ENCODE measurements around the gene ADAM12.

ADAM12 gene

DNA sequence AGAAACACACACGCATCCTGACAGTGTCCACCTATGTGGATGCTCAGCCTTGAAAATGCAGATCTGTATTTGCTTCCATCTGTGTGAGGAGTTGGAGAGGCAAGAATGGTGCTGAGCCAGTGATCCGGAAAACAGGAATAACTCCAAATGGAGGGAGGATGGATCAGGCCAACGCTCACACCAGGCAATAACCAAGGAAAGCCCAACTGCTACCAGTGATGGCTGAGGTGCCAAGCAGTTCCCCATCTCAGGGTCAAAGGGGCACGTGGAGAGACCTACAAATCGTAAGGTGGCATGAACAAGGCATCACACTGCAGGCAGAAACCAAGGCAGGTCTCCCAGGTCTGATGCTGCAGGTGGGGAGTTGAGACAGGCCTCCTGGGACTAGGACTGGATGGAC lies 153.6 kb downstream of the ADAM12 start:
- DNase-seq (ENCODE audit: low spot score) = no peak

DNA sequence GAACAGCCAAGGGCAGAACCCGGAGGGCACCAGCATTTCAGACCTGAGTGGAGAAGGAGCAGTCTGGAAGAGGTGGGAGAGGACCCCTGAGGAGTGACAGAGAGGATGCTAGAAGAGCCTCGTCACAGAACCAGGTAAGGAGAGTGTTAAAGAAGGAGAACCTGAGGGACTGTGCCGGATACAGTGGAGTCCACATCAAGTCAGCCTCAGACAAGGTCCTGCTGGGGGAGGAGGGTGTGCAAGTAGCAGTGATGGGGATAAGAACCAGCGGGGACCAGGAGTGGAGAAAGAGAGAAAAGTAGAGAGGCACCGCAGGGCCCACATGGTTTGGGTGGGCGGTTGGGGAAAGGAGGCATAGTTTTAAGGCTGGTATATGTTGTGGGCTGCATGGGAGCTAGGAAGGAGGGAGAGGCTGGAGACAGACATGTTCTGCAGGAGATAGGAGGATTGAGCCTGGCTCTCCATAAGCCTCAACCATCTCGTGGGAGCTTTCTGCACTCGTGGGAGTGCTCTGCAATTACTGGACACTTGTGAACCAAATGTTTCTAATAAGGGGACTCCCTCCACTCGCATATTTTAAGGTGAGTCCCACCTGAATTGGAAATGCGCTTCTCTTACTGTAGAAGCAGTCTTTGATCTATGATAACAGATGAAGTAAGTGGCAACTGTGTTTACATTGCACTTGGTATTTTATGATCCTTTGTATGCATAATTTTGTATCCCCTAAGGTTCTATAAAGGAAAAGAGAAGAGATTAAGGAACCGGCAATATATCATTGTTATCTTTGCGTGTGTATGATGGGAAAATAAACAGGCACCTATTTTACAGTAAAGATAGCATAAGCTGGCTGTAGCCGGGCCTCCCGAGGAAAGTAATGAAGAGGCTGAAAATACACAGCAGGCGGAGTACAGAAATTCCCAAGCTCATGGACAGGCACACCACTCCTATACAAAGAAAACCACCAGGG lies 154.8 kb downstream of the ADAM12 start:
- DNase-seq (ENCODE audit: low spot score) = no peak

GRCh38 chr10:126230587-126230986 lies 157.7 kb downstream of the ADAM12 start:
- no peak for DNase-seq (ENCODE audit: low spot score)

DNA sequence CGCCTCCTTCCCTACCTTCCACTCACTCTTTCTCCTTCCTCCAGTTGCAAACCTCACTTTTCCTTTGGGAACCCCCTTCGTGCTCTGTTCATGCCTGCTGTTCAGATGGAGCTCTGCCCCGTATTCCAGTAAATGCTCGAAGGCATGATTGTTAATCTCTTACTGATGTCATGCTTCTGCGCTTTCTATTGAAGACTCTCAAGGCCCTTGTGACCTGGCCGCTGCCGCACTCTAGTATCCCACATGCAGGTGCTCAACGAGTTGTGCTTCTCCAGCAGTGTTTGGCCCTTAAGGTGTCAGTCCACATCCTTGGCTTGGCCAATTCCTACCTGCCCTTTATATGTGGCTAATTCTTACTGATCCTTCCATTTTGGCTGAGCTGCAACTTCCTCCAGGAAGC lies 158.6 kb downstream of the ADAM12 start:
- DNase-seq (ENCODE audit: low spot score) = no peak

DNA sequence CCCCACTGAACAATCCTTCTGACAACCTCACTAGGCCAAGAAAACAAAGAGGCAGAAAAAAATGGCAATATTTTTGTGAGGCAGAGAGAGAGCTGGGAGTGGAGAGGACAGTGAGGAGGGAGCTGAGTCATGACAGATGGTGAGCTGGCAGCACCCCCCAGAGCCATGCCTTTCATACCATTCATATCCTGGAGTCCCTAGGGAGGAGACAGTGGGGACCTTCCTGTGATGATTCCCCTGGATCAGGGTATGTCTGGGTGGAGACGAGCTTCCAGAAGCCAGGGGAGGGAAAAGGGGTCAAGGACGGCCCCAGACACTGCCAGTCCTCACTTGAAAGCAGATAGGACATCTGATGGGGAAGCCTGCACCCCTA lies 160.5 kb downstream of the ADAM12 start:
- peak; percentile 61 for DNase-seq (ENCODE audit: low spot score)

DNA sequence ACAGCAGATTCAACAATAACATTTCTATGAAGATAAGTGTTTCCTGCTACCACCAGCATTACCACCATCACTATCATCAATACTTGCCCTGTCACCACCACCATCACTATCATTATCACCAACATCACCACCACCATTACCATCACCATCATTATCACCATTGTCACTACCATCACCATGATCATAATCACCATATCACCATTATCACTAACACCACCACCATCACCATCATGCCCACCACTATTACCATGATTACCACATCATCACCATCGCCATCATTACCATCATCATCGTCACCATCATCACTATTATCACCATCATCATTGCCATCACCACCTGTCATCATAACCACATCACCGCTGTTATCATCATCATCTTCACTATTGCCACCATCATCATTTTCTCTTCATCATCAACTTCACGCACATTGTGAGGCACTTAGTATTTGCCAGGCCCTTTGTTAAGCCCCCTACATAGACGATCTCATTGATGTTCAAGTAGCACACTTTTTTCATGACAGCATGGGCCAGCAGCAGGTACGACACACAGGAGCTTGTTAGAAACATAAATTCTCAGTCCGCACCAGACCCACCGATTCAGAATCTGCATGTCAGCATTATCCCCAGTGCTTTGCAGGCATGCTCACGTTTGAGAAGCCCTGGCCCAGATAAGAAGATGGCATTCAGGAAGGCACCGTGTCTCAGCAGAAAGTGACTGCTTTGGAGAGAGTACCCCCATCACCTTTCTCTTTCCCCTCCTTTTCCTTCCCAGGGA lies 161.1 kb downstream of the ADAM12 start:
- no peak for DNase-seq (ENCODE audit: low spot score)

DNA sequence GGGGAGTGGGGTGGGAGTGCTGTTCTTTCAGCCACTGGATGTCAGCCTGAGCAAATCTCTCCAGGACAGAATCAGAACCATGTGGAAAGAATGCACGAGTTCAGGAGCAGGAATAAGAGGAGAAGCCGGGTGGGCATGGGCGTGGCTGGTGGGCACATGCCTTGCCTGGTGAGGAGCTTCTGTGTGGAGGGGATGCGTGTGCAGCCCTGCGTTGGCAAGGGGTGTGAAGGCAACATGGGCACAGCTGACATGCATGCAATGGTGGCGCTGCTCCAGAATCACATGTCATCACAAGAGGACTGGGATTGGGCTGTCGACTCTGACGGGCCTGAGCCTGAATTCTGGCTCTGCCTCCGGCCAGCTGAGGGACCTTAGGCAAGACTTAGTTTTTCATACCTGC lies 162.1 kb downstream of the ADAM12 start:
- DNase-seq (ENCODE audit: low spot score) = no peak

GRCh38 chr10:126225672-126226008 lies 162.6 kb downstream of the ADAM12 start:
- DNase-seq (ENCODE audit: low spot score) = no peak

- DNase-seq (ENCODE audit: low spot score) = no peak
Observed at GRCh38 chr10:126224967-126225671, 163.2 kb downstream of the ADAM12 start.

GRCh38 chr10:126223512-126224067 lies 164.7 kb downstream of the ADAM12 start:
- DNase-seq (ENCODE audit: low spot score) = no peak

DNA sequence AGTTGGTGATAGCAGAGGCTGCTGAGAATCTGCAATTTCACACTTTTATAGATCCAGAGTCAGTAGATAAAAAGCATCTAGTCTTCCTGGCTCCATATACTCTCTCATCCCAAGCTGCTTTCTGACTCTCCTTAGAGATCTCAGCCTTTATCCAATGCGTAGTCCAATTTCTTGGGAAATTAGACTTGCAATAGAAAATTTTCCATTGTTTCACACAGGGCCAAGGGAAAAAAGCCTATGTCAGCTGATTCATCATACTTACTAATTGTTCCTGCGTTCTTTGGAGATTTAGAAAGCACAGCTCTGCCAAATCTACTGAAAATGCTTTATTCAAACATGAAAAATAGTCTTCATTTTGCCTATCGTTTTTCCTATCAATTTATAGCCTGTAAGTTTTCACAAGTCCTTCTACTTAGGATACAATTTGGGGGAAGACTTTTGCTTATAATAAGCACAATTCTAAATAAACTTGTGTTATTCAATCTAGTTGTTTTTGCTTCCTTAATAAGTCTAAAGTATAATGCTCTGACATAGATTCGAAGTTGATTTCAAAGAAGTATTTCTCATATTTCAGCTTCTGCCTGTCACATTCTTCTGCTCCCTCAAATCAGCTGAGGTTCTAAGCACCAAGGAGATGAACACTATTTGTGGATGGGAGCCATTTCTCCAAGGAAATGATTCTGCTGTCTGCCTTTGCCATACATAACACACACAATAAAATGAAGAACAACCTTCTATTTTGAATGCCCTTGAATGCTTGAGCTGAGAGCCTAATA lies 165.4 kb downstream of the ADAM12 start:
- no peak for DNase-seq (ENCODE audit: low spot score)

DNA sequence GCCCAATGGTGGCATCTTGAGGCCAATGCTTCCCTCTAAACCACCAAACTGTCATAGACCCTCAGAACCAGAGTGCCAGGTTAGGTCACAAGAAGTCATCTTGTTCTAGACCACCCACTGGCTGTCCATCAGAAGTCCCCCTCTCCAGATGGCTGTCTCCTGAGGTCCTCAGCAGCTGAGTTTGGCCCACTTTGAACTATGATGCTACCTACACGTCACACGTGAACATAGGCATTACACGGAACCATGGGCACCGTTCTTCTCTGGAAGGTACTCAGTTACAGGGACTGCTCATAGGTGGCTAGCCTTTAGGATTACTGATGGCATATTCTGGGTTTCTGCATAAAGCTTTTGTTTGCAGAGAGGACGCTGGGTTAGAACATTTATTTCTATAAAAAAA lies 166.4 kb downstream of the ADAM12 start:
- DNase-seq (ENCODE audit: low spot score) = no peak

DNA sequence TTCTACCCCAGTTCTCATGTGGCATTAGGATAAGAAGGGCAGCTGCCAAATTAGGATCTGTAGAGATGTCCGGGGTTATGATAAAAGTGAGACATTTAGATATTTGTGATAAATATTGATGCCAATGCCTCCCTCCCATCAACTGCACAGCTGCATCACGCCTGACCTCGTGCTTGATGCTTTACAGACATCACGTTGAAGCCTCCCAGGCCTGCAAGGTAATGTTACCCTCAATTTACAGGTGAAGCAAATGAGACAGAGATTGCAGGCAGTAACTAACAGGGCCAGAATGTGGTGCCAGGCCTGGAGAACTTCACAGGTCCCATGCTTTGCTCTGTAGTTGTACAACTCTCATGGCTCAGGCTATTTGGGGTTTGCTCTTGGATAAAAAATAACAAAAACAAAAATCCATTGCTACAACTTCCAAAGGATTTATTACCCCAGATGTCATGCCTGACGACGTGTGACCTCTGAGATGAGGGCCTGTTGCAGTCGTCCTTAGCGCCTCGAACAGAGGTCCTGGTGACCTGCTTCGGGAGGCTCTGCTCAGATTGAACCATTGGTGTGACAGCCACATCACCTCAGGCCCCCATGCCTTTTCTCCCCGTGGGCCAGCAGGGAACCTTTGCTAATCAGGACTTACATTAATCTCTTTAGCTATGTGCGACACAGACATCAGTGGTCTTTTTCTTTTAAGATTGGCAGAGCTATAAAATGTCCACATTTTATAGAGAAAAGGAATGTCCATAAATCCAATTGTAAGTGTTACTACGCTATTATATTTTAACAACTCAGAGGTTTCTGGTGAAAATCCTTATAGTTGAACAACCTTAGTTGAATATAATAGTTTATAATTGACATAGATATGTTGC lies 169.3 kb downstream of the ADAM12 start:
- no peak for DNase-seq (ENCODE audit: low spot score)

DNA sequence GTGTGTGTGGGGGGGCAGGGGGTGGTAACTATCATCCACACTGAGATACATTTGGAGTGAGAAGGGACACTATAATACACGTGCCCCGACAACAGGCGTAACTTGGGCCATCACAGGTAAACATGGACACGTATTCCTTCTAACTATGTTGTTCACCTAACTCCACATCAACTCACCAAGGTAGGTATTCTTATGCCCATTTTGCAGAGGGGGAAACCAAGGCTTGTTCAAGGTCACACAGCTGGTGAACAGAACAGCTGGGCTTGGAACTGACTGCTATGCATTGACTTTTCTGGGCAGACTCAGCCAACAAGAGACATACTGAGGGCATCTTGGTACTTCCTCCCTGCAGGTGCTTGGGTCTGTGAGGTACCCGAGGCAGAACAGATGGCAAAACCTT lies 170.1 kb downstream of the ADAM12 start:
- DNase-seq (ENCODE audit: low spot score) = no peak

DNA sequence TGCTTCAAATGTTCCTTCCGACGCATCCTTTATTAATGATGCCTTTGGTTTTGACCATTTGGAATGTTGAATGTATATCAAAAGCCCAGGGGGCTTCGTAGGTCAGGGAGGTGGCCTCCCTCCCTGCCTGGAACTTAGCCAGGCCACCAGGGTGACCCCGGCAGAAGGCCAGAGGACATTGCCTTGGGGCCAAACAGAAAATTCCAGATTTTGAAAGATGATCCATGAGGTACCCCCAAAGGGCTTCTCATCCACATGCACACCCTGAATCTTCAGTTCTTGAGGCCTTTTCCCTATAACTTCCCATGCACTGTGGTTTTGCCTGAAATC lies 171.7 kb downstream of the ADAM12 start:
- no peak for DNase-seq (ENCODE audit: low spot score)

DNA sequence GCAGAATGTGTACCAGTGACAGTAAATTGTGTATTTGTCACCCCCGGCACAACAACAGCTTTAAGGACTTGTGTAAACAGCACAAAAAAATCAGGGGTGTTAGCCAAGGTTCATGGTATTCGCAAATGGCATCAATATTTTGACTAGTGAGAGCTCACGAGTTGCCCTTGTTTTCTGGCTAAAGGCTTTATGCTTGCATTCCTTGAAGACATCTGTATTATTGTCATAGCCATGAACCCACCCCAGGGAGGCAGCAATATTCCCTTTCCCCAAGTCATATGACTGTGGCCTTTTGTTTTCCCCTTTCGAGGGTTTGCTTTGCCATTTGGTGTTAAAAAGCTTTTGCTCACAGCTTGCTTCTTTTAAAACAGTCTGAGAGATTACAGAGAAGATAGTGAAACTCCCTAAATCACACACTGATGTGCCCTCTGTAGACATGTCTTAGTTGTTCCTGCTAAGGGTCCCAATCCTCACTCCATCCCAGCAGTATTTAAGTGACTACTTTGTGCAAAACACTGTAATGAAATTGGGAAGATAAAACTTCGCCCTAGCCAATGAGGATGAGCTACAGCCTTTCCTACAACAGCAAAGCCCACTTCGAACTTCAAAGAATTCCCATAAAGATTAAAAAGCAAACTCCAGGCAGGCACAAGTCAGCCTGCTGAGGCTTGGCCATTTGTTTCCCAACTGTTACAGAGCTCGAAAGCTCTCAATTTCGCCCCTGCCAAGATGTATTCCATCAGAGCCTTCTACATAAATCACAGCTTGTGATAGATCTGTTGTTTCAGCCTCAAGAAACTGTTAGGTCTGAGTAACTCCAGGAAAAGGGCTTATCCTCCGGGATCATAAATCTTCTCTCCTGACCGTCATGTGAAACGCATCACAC lies 172.3 kb downstream of the ADAM12 start:
- DNase-seq (ENCODE audit: low spot score) = no peak

- DNase-seq (ENCODE audit: low spot score) = no peak
Observed at GRCh38 chr10:126214679-126215078, 173.6 kb downstream of the ADAM12 start.

DNA sequence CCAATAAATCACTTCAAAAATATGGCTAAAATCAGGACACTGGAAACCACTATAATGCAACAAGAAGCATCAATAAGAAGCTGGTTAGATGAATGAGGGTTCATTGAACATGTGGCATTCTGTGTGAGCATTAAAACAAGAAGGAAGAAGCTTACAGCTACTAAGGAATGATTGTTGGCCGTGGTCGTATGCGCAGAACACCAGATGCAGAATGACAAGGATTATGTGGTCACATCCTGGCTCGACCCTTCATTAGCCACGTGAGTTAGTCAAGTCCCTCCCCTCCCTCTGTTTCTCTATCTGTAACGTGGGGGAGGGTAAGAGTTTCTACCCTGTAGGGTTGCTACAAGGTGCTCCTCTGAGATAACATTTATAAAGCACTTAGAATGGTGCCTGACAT lies 174.3 kb downstream of the ADAM12 start:
- DNase-seq (ENCODE audit: low spot score) = no peak

DNA sequence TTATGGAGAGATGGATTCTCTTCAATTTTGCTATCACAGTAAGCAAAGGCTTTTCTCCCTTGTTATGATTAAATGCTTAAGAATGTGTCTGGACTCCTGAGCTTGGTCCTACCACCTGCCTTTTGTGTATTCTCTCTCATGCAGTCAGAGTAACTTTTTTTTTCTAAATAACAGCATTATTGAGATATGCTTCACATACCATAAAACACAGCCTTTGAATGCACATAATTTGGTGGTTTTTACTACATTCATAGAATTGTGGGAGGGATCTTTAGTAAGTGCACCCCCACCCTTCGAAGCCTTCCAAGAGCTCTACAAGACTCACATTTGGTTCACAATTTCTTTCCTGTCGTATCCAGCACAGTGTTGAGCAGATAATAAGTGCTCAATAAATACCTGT lies 175.5 kb downstream of the ADAM12 start:
- DNase-seq (ENCODE audit: low spot score) = no peak
